Right lobe of liver (tissue), 4 donors: ENCODE data around the gene SH3TC2.

Experiments
- CTCF ChIP-seq, 4 donors: fragments of 200-600 bp in 3 of 4; fragments of 450-650 bp in 1 of 4; IDR thresholded peaks; one replicate each; pipeline versions ENCODE4 v1.5.1 to v1.8.0; 2016 to 2022; ENCODE audit warnings: antibody characterized with exemption in 4 of 4, mild to moderate bottlenecking in 2 of 4
- POLR2A ChIP-seq: fragments of 450-650 bp; IDR thresholded peaks from one replicate; pipeline ENCODE4 v1.6.1; 2017; ENCODE audit warnings: antibody characterized with exemption, mild to moderate bottlenecking
- donor health status: DM: no; HTN: no; CAD: no.
- donor health status: DM: no; HTN: no; CAD: no.
- donor health status: DM: no; HTN: yes; CAD: no.

DNA sequence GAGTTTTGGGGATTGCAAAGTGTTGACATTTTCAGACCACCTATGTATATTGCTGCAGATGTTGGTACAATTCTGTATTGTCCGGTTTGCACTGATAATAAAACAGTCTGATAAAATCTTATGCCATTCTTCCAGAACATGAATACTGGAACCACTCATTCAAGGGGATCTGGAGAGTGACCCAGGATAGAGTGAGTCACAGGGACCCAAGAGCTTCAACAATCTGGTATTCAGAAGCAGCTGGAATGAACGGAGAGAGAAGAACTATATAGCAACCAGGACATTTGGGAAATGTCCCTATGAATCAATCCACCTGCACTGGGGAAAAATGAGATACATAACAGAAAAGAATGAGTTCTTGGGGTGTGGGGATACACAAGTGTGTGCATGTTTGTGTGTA lies 73.3 kb downstream of the SH3TC2 start:
- TF ChIP-seq CTCF (IDR thresholded peaks at IDR 0.05) (no peak), POLR2A (no peak)
